Keratinocyte (primary cell): ENCODE data around the gene PTPN18.

ENCODE experiments used
- CTCF ChIP-seq, 3 experiments: IDR thresholded peaks in 1 of 3; conservative IDR thresholded peaks in 1 of 3; optimal IDR thresholded peaks in 1 of 3; 2 replicates in 2 of 3; 3 replicates in 1 of 3; pipeline versions ENCODE3 to v1.5.1; 2011; ENCODE audit warnings: low read length in 3 of 3, mild to moderate bottlenecking in 3 of 3, moderate library complexity in 2 of 3, control low read depth in 1 of 3, inconsistent platforms in 1 of 3; ENCODE audit not compliant: insufficient read depth in 2 of 3; ENCODE audit errors: extremely low read depth in 1 of 3
- EZH2 ChIP-seq: IDR thresholded peaks from one replicate; pipeline ENCODE4 v1.6.1; 2012; ENCODE audit warnings: inconsistent platforms, mild to moderate bottlenecking, low read length, moderate library complexity

- TF ChIP-seq CTCF (optimal IDR thresholded peaks at IDR 0.05 in 1 of 3, IDR thresholded peaks at IDR 0.05 in 1 of 3, conservative IDR thresholded peaks at IDR 0.05 in 1 of 3; ENCODE audit: extremely low read depth in 1 of 3, insufficient read depth in 2 of 3, low read length in 3 of 3), result no peak
- no peak for TF ChIP-seq EZH2
Observed at GRCh38 chr2:130314377-130314776, 41.5 kb upstream of the PTPN18 start.
